ENCODE measurements around the gene SNX8. TPM values are rescaled to one million over a fixed set of nuclear protein-coding genes. Genes with fewer than 3 reads are reported as not detected.
"Not testable (repeated sequence)": the region's sequence is repeated elsewhere in the genome, so short reads cannot be mapped to it uniquely, and the experiment has no call there.

The SNX8 gene
- total RNA-seq, 2 donors from 2014 or later = 8.6 to 9.3 TPM

DNA sequence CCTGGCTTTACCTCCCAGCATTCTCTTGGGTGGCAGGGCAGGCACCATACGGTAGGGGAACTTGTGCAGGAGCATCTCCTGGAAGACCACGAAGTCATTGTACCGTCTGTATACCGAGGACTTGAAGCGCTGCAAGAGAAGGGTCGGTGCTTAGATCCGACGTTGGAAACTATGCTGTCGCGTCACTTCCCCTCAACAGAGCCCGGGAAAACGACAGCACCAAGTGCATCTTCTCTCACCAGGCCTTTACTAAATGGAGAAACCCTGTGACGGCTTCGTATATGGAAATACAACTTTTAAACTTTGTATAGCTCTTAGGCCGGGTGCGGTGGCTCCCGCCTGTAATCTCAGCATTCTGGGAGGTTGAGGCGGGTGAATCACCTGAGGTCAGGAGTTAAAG, 39.1 kb downstream of the SNX8 start:
- H3K27me3 Mint-ChIP-seq = no peaks in the 10 kb centered on the region
- H3K4me1 Mint-ChIP-seq = no peaks in the 10 kb centered on the region
- no peak overlapping the region for H3K27ac Mint-ChIP-seq
- H3K9me3 ChIP-seq (ENCODE audit: control insufficient read depth, low read length, poor library complexity, severe bottlenecking) = no peaks in the 10 kb centered on the region
- ATAC-seq = no peak
- no peak for DNase-seq
- no peaks in the 10 kb centered on the region for H3K36me3 Mint-ChIP-seq (ENCODE audit: low read depth)
- no peak overlapping the region for H3K4me3 Mint-ChIP-seq

DNA sequence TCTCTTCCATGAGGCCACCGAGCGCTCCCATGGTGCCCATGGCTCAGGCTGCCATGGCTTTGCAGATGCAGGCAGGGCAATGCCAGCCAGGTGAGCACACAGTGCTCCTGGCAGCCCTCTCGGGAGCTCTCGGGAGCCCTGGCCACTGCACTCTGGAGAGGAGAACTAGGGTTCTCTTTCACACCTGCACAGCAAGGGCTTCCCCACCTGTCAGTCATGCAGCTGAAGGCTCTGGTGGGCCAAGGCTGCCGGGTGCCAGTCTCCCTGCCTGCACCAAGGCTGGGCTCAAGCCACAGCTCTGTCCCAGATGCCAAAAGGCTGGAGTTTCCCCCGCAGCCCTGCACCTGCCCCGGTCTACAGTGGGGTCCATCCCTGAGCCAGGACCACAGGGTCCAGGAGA, 39.6 kb downstream of the SNX8 start:
- H3K4me1 Mint-ChIP-seq = no peaks in the 10 kb centered on the region
- H3K27me3 Mint-ChIP-seq = no peaks in the 10 kb centered on the region
- H3K36me3 Mint-ChIP-seq (ENCODE audit: low read depth) = no peaks in the 10 kb centered on the region
- H3K9me3 ChIP-seq (ENCODE audit: control insufficient read depth, low read length, poor library complexity, severe bottlenecking) = no peaks in the 10 kb centered on the region
- no peak overlapping the region for H3K27ac Mint-ChIP-seq
- no peak overlapping the region for H3K4me3 Mint-ChIP-seq
- no peak for ATAC-seq
- DNase-seq = no peak

DNA sequence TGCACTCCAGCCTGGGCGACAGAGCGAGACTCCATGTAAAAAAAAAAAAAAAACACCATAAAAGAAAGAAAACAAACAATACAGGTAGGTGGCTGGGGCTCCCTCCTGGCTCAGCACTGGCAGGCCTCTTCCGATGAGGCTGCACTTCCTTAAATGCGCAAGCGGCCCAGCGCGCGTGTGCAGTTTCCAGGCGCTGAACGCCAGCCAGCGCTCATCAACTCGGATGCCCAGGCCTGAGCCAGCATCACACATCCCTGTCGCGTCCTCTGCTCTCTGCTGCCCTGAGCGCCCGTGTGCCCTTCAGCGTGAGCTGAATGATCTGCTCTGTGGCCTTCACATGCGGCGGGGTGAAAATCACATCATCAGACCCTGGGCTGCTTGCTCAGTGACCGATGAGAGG, 40.4 kb downstream of the SNX8 start:
- no peak for DNase-seq
- no peaks in the 10 kb centered on the region for H3K9me3 ChIP-seq (ENCODE audit: control insufficient read depth, low read length, poor library complexity, severe bottlenecking)
- Mint-ChIP-seq H3K4me1 (no peaks in the 10 kb centered on the region), H3K27ac (no peak overlapping the region), H3K36me3 (ENCODE audit: low read depth) (no peaks in the 10 kb centered on the region), H3K27me3 (no peaks in the 10 kb centered on the region), H3K4me3 (no peak overlapping the region)
- ATAC-seq = no peak

GRCh38 chr7:2272031-2272430, 42.2 kb downstream of the SNX8 start:
- Mint-ChIP-seq H3K27me3 (no peaks in the 10 kb centered on the region), H3K4me1 (no peaks in the 10 kb centered on the region), H3K27ac (no peak overlapping the region), H3K4me3 (no peak overlapping the region), H3K36me3 (ENCODE audit: low read depth) (no peaks in the 10 kb centered on the region)
- DNase-seq = no peak
- H3K9me3 ChIP-seq (ENCODE audit: control insufficient read depth, low read length, poor library complexity, severe bottlenecking) = no peaks in the 10 kb centered on the region
- ATAC-seq = no peak

- Mint-ChIP-seq H3K4me3 (no peak overlapping the region), H3K4me1 (no peaks in the 10 kb centered on the region), H3K27ac (no peak overlapping the region), H3K27me3 (no peaks in the 10 kb centered on the region), H3K36me3 (ENCODE audit: low read depth) (no peaks in the 10 kb centered on the region)
- no peak for DNase-seq
- H3K9me3 ChIP-seq (ENCODE audit: control insufficient read depth, low read length, poor library complexity, severe bottlenecking) = no peaks in the 10 kb centered on the region
- ATAC-seq = no peak
Observed at GRCh38 chr7:2271273-2272026, 42.8 kb downstream of the SNX8 start.

DNA sequence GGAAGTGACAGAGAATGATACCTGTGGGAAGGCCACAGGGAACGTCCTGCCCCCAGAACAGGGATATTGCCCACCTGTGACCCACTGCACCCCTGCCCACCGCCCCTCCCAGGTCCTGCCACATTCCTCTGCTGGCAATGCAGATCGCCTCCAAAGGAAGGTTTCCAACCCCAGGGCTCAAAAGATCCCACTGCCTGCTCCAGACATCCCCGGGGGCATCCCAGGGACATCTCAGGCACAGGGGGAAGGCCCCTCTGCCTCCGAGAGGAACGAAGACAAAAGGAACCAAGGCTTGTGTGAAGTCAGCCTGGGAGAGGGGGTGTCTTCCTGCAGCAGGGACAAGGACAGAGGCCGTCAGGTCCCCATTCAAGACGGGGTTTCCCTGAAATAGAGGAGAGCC, 43.7 kb downstream of the SNX8 start:
- no peak overlapping the region for H3K27ac Mint-ChIP-seq
- ATAC-seq (no peak), DNase-seq (no peak)
- no peak overlapping the region for H3K4me3 Mint-ChIP-seq
- no peaks in the 10 kb centered on the region for H3K36me3 Mint-ChIP-seq (ENCODE audit: low read depth)
- no peaks in the 10 kb centered on the region for H3K27me3 Mint-ChIP-seq
- H3K4me1 Mint-ChIP-seq = no peaks in the 10 kb centered on the region
- no peaks in the 10 kb centered on the region for H3K9me3 ChIP-seq (ENCODE audit: control insufficient read depth, low read length, poor library complexity, severe bottlenecking)

DNA sequence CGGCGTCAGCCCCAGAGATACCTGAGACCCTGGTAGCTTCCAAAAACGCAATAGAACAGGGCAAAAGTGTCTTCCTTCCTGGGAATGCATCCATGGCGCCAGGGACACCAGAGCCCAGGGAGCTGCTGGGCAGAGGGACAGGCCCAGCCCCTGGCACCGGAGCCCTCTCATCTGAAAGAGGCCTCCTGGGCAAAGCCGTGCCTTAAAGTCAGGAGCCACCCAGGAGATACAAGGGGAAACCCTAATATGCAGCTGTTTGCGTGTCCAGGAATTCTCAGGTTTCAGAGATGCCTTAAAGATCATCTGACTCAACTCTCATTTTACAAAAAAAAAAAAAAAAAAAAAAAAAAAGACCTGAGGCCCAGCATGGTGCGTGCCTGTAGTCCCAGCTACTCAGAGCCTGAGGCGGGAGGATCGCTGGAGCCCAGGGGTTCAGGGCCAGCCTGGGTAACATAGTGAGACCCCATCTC, 44.2 kb downstream of the SNX8 start:
- Mint-ChIP-seq H3K4me3 (no peak overlapping the region), H3K4me1 (no peaks in the 10 kb centered on the region), H3K27ac (no peak overlapping the region)

DNA sequence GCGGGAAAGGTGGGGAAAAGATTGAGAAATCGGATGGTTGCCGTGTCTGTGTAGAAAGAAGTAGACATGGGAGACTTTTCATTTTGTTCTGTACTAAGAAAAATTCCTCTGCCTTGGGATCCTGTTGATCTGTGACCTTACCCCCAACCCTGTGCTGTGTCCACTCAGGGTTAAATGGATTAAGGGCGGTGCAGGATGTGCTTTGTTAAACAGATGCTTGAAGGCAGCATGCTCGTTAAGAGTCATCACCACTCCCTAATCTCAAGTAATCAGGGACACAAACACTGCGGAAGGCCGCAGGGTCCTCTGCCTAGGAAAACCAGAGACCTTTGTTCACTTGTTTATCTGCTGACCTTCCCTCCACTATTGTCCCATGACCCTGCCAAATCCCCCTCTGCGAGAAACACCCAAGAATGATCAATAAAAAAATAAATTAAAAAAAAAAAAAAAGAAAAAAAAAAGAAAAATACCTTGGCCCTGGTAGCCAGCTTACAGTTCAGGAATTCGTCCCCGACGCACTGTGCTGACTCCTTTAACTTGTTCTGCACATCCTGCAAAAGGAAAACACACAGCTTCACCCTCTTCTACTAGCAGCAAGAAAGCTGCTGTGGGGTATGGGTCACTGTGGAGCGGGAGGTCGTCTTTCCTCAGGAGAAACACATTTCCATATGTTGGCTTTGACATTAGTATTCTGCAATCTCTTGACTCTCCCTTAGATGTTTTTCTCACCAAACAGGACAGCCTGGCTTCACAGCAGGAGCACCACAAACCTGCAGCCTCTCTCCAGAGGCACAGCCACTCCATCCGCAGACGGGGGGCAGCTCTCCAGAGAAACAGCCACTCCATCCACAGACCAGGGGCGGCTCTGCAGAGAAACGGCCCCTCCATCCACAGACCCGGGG, 44.9 kb downstream of the SNX8 start:
- not testable (repeated sequence) for ATAC-seq; H3K36me3 Mint-ChIP-seq (ENCODE audit: low read depth); H3K9me3 ChIP-seq (ENCODE audit: control insufficient read depth, low read length, poor library complexity, severe bottlenecking); H3K4me3 Mint-ChIP-seq; H3K4me1 Mint-ChIP-seq; H3K27ac Mint-ChIP-seq; DNase-seq; H3K27me3 Mint-ChIP-seq

More for the DNA sequence above, 44.2 kb downstream of the SNX8 start:
- H3K9me3 ChIP-seq (ENCODE audit: control insufficient read depth, low read length, poor library complexity, severe bottlenecking) = no peaks in the 10 kb centered on the region
- Mint-ChIP-seq H3K36me3 (ENCODE audit: low read depth) (no peaks in the 10 kb centered on the region), H3K27me3 (no peaks in the 10 kb centered on the region)
- DNase-seq (no peak), ATAC-seq (no peak)

DNA sequence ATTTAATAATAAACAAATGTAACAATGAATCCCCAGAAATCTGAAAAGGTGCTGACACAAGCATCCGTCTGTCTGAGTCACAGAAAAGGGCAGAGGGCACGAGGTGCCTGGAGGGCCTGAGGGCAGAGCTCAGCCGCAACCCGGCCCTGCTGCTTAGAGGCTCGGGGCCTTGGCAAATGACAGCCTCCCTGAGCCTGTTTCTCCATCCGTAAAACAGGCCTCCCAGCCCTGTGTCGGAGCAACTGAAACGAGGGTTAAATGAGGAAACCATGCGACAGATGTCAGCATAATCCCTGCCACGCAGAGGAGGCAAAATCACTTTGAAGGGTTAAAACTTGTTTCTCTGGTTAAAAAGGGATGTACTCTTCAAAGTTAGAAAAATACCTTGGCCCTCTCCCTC, 47.3 kb downstream of the SNX8 start:
- DNase-seq (no peak), ATAC-seq (no peak)
- no peaks in the 10 kb centered on the region for H3K36me3 Mint-ChIP-seq (ENCODE audit: low read depth)
- no peaks in the 10 kb centered on the region for H3K9me3 ChIP-seq (ENCODE audit: control insufficient read depth, low read length, poor library complexity, severe bottlenecking)
- no peak overlapping the region for H3K4me3 Mint-ChIP-seq
- H3K4me1 Mint-ChIP-seq = peaks cover 4% of the 10 kb centered on the region
- H3K27me3 Mint-ChIP-seq = no peaks in the 10 kb centered on the region
- H3K27ac Mint-ChIP-seq = no peak overlapping the region

- Mint-ChIP-seq H3K27me3 (no peaks in the 10 kb centered on the region), H3K27ac (no peak overlapping the region), H3K4me1 (peaks cover 12% of the 10 kb centered on the region), H3K36me3 (ENCODE audit: low read depth) (no peaks in the 10 kb centered on the region), H3K4me3 (peak overlapping the region; percentile 25)
- DNase-seq = no peak
- no peak for ATAC-seq
- no peaks in the 10 kb centered on the region for H3K9me3 ChIP-seq (ENCODE audit: control insufficient read depth, low read length, poor library complexity, severe bottlenecking)
Observed at GRCh38 chr7:2264158-2264557, 50.1 kb downstream of the SNX8 start.

DNA sequence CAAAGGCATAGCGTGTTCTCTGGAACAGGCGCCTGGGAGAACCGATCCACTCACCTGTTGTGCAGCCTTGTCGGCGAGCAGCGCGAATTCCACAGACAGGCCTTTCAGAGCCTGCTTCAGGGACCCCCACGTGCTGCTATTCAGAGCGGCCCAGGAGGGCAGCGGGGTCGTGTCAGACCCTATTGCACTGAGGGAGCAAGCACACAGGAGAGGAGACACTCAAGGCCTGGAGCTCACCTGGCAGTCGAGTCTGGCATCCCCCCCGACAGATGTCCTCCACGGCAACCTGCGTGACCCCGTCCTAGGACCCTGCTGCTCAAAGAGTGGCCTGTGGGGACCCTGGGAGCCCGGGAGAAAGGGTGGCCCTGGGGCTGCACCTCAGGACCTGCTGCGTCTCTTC, 51.1 kb downstream of the SNX8 start:
- H3K27ac Mint-ChIP-seq = no peak overlapping the region
- ATAC-seq = no peak

GRCh38 chr7:2261611-2262010, 52.6 kb downstream of the SNX8 start:
- Mint-ChIP-seq H3K27ac (peak overlapping the region; percentile 39), H3K4me3 (peak overlapping the region; percentile 64), H3K27me3 (no peaks in the 10 kb centered on the region), H3K4me1 (peaks cover 12% of the 10 kb centered on the region), H3K36me3 (ENCODE audit: low read depth) (peaks cover 2% of the 10 kb centered on the region)
- ATAC-seq (peak; percentile 79), DNase-seq (no peak)
- H3K9me3 ChIP-seq (ENCODE audit: control insufficient read depth, low read length, poor library complexity, severe bottlenecking) = no peaks in the 10 kb centered on the region

More for the DNA sequence above, 51.1 kb downstream of the SNX8 start:
- Mint-ChIP-seq H3K4me3 (no peak overlapping the region), H3K4me1 (peaks cover 12% of the 10 kb centered on the region), H3K36me3 (ENCODE audit: low read depth) (peaks cover 2% of the 10 kb centered on the region), H3K27me3 (no peaks in the 10 kb centered on the region)
- no peaks in the 10 kb centered on the region for H3K9me3 ChIP-seq (ENCODE audit: control insufficient read depth, low read length, poor library complexity, severe bottlenecking)
- DNase-seq = no peak

DNA sequence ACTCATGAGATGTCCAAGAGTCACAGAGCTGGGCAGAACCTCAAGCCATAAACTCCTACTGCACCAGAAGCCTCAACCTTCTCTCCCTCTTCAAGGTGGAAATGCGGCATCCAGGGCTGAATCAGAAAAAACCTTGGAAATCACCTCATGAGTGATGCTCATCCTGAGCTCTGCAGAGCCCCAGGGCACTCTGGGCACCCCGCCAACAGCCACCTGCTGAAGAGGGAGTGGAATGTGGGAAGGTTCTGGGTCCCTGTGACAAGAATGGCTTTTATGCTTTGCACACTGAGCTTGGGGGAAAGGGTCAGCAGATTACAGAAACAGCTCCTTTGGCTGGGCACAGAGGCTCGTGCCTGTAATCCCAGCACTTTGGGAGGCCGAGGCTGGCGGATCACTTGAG, 53.4 kb downstream of the SNX8 start:
- ATAC-seq (no peak), DNase-seq (no peak)
- H3K36me3 Mint-ChIP-seq (ENCODE audit: low read depth) = peaks cover 2% of the 10 kb centered on the region
- no peak overlapping the region for H3K27ac Mint-ChIP-seq
- peaks cover 12% of the 10 kb centered on the region for H3K4me1 Mint-ChIP-seq
- no peaks in the 10 kb centered on the region for H3K27me3 Mint-ChIP-seq
- H3K4me3 Mint-ChIP-seq = no peak overlapping the region
- H3K9me3 ChIP-seq (ENCODE audit: control insufficient read depth, low read length, poor library complexity, severe bottlenecking) = no peaks in the 10 kb centered on the region
